ENCODE data around the gene PIGN. TPM values are rescaled to one million over a fixed set of nuclear protein-coding genes. Genes with fewer than 3 reads are reported as not detected.

PIGN gene
- polyA plus RNA-seq, 1 donor from 2014 or later, result 8.7 TPM

GRCh38 chr18:62054929-62055498, 131.8 kb downstream of the PIGN start:
- no peaks in the 10 kb centered on the region for H3K79me2 ChIP-seq (replicated peaks; ENCODE audit: insufficient read depth, low read length)

GRCh38 chr18:62048279-62048678, 138.6 kb downstream of the PIGN start:
- Histone ChIP-seq H3K27me3 (ENCODE audit: insufficient read depth, low read depth, low read length) (no peaks in the 10 kb centered on the region), H3F3A (ENCODE audit: insufficient read depth, low read length, poor library complexity, severe bottlenecking) (no peaks in the 10 kb centered on the region), H3K36me3 (ENCODE audit: insufficient read depth, low read length) (no peaks in the 10 kb centered on the region), H3K79me2 (replicated peaks; ENCODE audit: insufficient read depth, low read length) (no peaks in the 10 kb centered on the region), H3K9ac (ENCODE audit: low read length) (no peak overlapping the region), H3K4me2 (ENCODE audit: low read length) (no peak overlapping the region), H4K20me1 (ENCODE audit: insufficient read depth) (no peaks in the 10 kb centered on the region), H3K27ac (ENCODE audit: low read length) (no peak overlapping the region), H3K4me3 (ENCODE audit: low read length) (no peak overlapping the region), H3K9me3 (ENCODE audit: low read length) (no peaks in the 10 kb centered on the region), H2AFZ (ENCODE audit: low read depth, low read length) (no peak overlapping the region), H3K9me2 (ENCODE audit: insufficient read depth, low read length) (no peaks in the 10 kb centered on the region)
- TF ChIP-seq TAF1 (IDR thresholded peaks at IDR 0.05; ENCODE audit: low read depth) (no peak), MXI1 (conservative IDR thresholded peaks at IDR 0.05; ENCODE audit: poor library complexity, severe bottlenecking) (no peak), RAD21 (conservative IDR thresholded peaks at IDR 0.05) (no peak), REST (IDR thresholded peaks at IDR 0.05; ENCODE audit: borderline replicate concordance) (no peak), EZH2 (IDR thresholded peaks at IDR 0.05; ENCODE audit: borderline replicate concordance, insufficient read depth, low read length, poor library complexity, severe bottlenecking) (no peak), POLR2AphosphoS5 (IDR thresholded peaks at IDR 0.05) (no peak)

More at GRCh38 chr18:62054929-62055498, 131.8 kb downstream of the PIGN start:
- H3K27ac ChIP-seq (ENCODE audit: low read length), result no peak overlapping the region
- H3K27me3 ChIP-seq (ENCODE audit: insufficient read depth, low read depth, low read length), result no peaks in the 10 kb centered on the region
- no peaks in the 10 kb centered on the region for H3F3A ChIP-seq (ENCODE audit: insufficient read depth, low read length, poor library complexity, severe bottlenecking)
- H3K9me3 ChIP-seq (ENCODE audit: low read length), result no peaks in the 10 kb centered on the region
- no peak for TF ChIP-seq EP300 (conservative IDR thresholded peaks at IDR 0.05; ENCODE audit: poor library complexity, severe bottlenecking)
- no peak for TF ChIP-seq MXI1 (conservative IDR thresholded peaks at IDR 0.05; ENCODE audit: poor library complexity, severe bottlenecking)
- TF ChIP-seq POLR2AphosphoS5 (IDR thresholded peaks at IDR 0.05), result no peak
- no peak for TF ChIP-seq RAD21 (conservative IDR thresholded peaks at IDR 0.05)
- no peak for TF ChIP-seq EZH2 (IDR thresholded peaks at IDR 0.05; ENCODE audit: borderline replicate concordance, insufficient read depth, low read length, poor library complexity, severe bottlenecking)
- no peak for TF ChIP-seq TAF1 (IDR thresholded peaks at IDR 0.05; ENCODE audit: low read depth)
- TF ChIP-seq CTCF (IDR thresholded peaks at IDR 0.05; ENCODE audit: poor library complexity, severe bottlenecking), result no peak
- TF ChIP-seq SMC3 (conservative IDR thresholded peaks at IDR 0.05; ENCODE audit: poor library complexity), result no peak
- no peak for TF ChIP-seq REST (IDR thresholded peaks at IDR 0.05; ENCODE audit: borderline replicate concordance)
- no peaks in the 10 kb centered on the region for H3K36me3 ChIP-seq (ENCODE audit: insufficient read depth, low read length)
- no peaks in the 10 kb centered on the region for H3K9me2 ChIP-seq (ENCODE audit: insufficient read depth, low read length)
- no peak overlapping the region for H2AFZ ChIP-seq (ENCODE audit: low read depth, low read length)
- no peaks in the 10 kb centered on the region for H4K20me1 ChIP-seq (ENCODE audit: insufficient read depth)
- H3K4me2 ChIP-seq (ENCODE audit: low read length), result no peak overlapping the region
- H3K4me3 ChIP-seq (ENCODE audit: low read length), result no peak overlapping the region
- H3K9ac ChIP-seq (ENCODE audit: low read length), result no peak overlapping the region

Measured in neural cell (in vitro differentiated cells).